Activated CD4-positive, CD25-positive, alpha-beta regulatory T cell treated with anti-CD3 and anti-CD28 coated beads, Interleukin-2, amount 50 U/mL, for 24 hours (primary cell): ENCODE data around the gene PEPD.

ENCODE experiments used
- ATAC-seq, 2 donors: fragments of 150-1000 bp; cut with Tn5 transposase; one replicate each; pipeline ENCODE4 v1.10.0; 2021; ENCODE audit warnings: mild to moderate bottlenecking in 1 of 2, moderate library complexity in 1 of 2

Gene PEPD

DNA sequence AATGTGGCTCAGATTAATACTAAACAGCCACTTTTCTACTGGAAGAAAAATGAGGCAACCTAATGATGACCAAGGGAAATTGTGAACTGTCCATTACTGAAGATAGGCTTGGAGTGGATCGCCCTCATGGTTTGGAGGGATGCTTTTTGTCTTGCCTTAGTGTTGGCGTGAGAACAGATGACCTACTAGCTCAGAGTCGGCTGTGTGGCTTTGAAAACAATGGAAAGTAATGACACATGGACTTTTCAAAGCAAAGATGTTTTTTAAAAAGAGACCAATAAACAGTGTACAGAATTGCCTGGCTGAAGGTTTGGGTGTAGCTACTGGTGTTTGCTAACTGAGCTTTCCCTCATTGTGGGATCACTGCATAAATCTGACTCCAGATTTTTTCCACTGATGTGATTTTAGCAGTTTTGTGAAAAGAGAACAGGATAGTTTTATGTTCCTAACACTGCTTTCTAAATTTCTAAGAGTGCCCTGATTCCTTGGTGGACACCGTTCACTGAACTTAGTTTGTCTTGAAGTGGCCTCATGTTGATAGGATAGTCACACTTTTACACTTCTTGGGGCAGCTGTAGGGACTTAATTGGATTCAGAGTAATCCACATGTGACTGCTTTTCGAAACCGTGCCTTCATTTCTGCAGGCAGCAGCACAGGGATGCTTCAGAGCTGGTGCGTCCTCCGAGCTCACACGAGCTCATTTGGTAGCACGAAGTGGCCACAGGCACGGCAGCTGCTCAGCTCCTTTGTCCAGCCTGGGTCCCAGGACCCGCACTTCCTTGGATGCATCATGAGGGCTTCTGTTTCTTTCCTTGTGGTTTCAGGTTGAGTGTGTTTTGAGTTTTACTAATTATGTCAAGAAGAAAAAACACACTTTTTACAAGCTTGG, 143.8 kb downstream of the PEPD start:
- no peak for ATAC-seq

DNA sequence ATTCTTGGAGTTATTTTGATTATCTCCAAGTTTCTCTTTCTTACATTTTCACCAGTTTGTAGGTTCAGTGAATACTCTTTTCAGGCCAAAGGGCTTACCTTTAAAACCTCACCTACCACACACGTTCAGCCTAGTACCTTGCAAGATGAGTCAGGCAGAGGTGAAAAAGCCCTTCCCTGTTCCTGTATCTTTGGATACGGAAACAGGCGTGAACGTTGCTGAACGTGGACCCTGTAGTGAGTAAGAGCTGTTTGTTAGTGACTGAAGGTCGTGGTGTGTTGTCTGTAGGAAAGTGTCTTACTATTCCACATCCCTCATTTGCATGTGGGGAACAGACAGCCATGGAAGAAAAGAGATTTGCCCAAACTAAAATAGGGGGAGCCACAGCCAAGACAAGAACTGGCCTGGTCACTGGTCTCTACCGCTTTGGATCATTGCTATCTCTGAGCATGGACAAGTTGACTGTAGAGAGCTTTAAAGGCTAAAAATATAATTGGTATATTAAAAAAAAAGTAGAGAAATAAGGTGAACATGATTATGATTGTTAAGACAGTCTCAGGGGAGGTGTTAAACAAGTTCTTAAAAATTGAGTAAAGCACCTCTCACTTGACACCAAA, 144.5 kb downstream of the PEPD start:
- no peak for ATAC-seq

DNA sequence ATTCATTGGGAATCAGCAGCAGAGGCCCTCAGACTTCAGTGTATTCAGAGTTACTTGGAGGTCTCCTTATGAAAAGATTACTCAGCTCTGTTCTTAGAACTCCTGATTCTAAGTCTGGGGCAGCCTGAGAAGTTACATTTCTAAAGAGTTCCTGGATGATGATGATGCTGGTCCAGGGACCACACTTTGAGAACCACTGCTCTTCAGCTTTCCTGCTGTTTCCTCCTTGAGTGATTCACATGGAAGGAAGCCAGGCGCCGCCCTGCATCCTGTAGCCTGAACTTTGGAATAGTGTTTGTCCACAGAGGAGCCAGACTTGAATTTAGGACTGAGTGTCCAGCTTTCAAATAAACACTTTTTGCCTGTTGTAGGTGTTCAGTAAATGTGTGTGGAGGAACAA, 145.2 kb downstream of the PEPD start:
- no peak for ATAC-seq

GRCh38 chr19:33375837-33376159, 145.8 kb downstream of the PEPD start:
- ATAC-seq: no peak

- ATAC-seq: no peak
These were observed 146.3 kb downstream of the PEPD start for GRCh38 chr19:33375156-33375836.

DNA sequence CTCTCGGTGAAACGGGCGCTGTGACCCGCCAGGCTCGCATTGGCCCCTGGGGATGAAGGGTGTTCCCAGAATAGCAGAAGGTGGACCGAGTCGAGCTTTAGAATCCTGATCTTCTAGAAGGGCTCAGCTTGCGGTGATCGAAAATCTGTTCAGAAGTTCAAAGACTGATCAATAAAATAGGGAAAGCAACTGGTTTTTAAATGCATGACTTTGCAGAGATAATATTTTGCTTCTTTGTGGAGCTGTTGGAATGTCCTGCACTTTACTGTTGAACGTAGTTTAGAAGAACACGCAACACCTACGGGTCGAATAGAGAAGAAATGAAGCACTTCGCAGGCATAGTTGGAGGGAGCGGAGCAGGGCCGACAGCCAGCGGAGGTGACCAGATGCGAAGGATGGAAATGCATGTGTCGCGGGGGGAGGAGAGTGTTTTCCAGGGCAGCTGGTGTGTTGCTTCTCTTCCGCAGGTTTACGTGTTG, 147.3 kb downstream of the PEPD start:
- ATAC-seq: no peak

- ATAC-seq: peak; percentile 93
These were observed 147.9 kb downstream of the PEPD start, which contains the start of gene CEBPG for GRCh38 chr19:33373453-33374235. CEBPG (plus strand) TSS chr19:33373709; CDS start chr19:33379240, 5,531 bp downstream.

- no peak for ATAC-seq
These were observed 150.8 kb downstream of the PEPD start for GRCh38 chr19:33370783-33371182.

GRCh38 chr19:33368074-33368864, 153.3 kb downstream of the PEPD start:
- ATAC-seq: no peak

DNA sequence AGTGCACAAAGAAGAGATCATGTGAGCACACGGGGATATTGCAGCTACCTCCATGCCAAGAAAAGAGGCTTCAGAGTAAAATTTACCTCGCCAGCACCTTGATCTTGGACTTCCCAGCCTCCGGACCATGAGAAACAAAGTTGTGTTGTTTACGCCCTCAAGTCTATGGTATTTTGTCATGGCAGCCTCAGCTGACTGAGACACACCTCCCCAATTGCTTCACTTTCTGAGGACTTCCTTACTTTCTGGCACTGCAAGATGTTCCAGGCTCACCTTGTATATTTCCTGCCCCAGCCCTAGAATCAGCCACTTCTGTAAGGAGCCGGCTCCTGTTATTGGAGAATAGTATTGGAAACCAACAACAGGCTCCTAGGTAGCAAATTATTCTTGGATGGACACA, 154.7 kb downstream of the PEPD start:
- no peak for ATAC-seq

DNA sequence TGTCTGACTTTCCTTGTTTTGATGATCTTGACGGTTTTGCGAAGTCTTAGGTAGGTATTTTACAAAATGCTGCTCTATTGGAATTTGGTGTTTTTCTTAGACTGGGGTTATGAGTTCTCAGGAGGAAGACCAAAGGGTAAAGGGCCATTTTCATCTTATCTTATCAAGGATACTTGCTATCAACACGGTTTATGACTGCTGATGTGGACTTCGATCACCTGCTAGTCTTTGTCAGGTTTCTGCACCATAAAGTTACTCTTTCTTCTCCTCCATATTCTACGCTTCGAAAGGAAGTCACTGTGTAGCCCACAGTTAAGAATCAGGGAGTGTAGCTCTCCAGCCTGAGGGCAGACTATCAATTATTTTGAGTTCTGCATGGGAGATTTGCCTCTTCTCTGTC, 155.5 kb downstream of the PEPD start:
- ATAC-seq: no peak

DNA sequence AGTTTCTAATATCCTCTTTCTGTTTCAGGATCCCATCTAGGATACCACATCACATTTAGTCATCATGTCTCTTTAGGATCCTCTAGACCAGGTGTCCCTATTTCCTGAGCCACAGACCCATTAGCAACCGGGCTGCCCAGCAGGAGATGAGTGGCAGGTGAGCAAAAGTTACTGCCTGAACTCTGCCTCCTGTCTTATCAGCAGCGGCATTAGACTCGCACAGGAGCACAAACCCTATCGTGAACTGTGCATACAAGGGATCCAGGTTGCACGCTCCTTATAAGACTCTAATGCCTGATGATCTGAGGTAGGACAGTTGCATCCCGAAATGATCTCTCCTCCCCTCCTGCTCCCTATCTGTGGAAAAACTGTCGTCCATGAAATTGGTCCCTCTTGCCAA, 155.9 kb downstream of the PEPD start:
- no peak for ATAC-seq

GRCh38 chr19:33363476-33363875, 158.1 kb downstream of the PEPD start:
- ATAC-seq: no peak

- ATAC-seq: no peak
These were observed 158.9 kb downstream of the PEPD start for GRCh38 chr19:33362508-33363228.

DNA sequence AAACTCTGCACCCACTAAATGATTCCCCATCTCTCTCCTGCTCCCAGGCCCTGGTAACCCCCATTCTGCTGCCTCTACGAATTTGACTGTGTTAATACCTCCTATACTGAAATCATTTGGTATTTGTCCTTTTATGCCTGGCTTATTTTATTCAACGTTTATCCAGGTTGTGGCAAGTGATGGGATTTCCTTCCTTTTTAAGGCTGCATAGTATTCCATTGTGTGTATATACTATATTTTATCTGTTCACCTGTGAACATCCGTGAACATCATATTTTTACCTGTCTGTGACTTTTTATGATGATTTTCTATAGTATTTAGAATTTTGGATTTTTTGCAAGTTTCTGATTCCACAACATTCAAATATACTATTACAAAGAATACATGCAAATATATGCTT, 162.0 kb downstream of the PEPD start:
- ATAC-seq: no peak

DNA sequence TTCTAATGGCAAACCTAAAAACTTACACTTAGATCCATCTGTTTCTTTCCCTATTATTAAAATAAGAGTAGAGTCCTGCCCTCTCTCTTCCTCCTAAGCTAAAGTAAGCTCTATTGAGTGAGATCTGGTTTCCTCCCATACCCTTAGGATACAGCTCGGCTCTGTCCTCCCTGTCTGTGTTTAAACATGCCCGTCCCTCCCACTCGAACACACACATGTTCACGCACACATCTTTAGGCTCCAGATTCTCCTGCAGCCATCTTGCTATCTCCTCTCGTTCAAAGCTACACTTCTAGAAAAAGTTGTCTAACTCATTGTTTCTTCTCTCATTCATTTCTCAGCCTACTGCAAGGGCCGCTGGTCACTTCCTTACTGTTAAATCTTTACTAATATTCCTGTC, 163.2 kb downstream of the PEPD start:
- no peak for ATAC-seq

GRCh38 chr19:33357556-33357955, 164.0 kb downstream of the PEPD start:
- ATAC-seq: no peak

GRCh38 chr19:33355535-33355934, 166.1 kb downstream of the PEPD start:
- no peak for ATAC-seq

DNA sequence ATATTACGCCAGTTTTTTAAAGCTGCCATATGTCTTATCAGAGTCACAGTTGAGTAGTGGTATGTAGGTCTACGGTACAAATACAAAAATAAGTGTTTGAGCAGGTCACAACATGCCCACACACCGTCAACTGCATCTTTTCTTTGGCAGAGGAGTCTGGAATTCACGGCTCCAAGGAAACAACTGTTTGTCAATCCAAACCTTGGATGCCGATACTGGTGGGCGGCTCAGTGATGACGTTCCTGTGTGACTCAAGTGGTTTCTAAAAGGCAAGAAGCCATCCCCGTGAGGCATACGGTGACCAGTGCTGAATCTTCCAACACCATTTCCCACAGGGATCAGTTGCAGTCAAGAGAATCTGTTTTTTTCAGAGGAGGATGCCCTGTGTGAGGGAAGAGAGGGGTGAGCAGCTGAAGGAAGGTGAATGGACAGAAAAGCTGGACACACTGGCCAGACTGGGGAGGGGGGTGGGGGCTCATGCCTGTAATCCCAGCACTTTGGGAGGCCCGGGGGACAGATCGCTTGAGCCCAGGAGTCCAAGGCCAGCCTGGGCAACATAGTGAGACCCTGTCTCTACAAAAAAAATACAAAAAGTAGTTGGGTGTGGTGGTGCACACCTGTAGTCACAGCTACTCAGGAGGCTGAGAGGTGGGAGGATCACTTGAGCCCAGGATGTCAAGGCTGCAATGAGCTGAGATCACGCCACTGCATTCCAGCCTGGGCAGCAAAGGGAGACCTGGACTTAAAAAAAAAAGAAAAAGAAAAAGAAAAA, 170.9 kb downstream of the PEPD start:
- no peak for ATAC-seq
